Measurements from ENCODE around the gene SYNGR3.

The SYNGR3 gene

DNA sequence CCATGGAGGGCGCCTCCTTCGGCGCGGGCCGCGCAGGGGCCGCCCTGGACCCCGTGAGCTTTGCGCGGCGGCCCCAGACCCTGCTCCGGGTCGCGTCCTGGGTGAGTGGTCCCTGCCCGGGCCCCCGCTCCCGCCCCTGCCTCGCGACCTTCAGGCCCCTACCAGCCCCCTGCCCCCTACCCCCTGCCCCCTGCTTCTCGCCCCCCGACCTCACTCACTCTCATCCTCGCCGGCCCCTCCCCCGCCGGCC lies 256 bp downstream of the SYNGR3 start:
- Histone ChIP-seq H3K4me3 (ENCODE audit: insufficient read depth, low read length, poor library complexity, severe bottlenecking) (no peak overlapping the region), H3K27ac (ENCODE audit: low read depth, low read length) (no peak overlapping the region), H3K9ac (ENCODE audit: low read length) (no peak overlapping the region)

DNA sequence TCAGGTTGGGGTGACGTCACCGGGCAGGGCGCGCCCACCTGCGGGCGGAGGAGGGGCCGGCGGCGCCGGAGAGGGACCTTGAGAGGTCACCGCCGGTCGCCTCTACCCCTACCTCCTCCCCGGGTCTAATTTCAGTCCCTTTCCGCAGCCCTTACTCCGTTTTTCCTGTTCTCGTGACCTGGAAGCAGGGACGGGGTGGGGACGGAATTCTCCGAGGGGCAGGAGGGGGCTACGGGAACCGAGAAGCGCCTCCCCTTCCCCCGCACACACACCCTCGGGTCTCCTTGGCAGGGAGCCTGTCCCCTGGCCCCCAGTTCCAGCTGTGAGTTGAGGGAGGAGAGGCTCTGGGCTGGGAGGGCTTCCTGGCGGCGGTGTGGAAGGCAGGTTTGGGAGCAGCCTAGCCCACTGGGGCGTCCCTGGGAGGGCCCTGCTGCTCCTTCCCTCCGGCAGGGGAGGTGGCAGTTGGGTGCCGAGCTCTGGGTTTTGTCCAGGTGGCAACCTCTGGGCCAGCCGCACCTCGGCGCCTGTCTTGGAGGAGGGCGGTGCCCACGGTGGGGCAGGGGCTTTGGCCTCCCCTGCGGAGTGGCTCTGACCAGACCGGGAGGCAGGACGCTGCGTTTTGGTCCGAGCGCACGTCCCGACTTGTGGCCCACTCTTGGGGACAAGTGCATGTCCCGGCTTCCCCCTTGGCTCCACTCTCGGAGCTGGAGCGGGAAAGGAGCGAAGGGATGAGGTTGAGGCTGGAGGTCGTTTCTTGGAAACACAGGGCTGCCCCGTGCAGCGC lies 773 bp downstream of the SYNGR3 start:
- Histone ChIP-seq H3K9ac (ENCODE audit: low read length) (peak overlapping the region; percentile 5; the same call in 1 of the 2 replicates), H3K27me3 (ENCODE audit: low read length) (no peaks in the 10 kb centered on the region), H2AFZ (ENCODE audit: low read depth, low read length, severe bottlenecking) (no peak overlapping the region), H3K4me2 (ENCODE audit: low read depth, low read length, poor library complexity, severe bottlenecking) (peak overlapping the region; percentile 40), H4K20me1 (ENCODE audit: low read depth, low read length) (no peaks in the 10 kb centered on the region), H3K4me3 (ENCODE audit: insufficient read depth, low read length, poor library complexity, severe bottlenecking) (peak overlapping the region; percentile 17), H3F3A (ENCODE audit: insufficient read depth) (peaks cover 10% of the 10 kb centered on the region), H3K27ac (ENCODE audit: low read depth, low read length) (no peak overlapping the region), H3K9me3 (ENCODE audit: insufficient read depth, low read length) (no peaks in the 10 kb centered on the region), H3K36me3 (ENCODE audit: low read length) (no peaks in the 10 kb centered on the region), H3K79me2 (ENCODE audit: insufficient read depth, low read length) (no peaks in the 10 kb centered on the region), H3K9me2 (replicated peaks; ENCODE audit: insufficient read depth, low read length) (no peaks in the 10 kb centered on the region)
- 0 out of 2 replicates have a peak, but pooled peaks have one; percentile 42 for TF ChIP-seq EZH2phosphoT487 (conservative IDR thresholded peaks at IDR 0.05; ENCODE audit: low read length)
- TF ChIP-seq, protein P1, sequence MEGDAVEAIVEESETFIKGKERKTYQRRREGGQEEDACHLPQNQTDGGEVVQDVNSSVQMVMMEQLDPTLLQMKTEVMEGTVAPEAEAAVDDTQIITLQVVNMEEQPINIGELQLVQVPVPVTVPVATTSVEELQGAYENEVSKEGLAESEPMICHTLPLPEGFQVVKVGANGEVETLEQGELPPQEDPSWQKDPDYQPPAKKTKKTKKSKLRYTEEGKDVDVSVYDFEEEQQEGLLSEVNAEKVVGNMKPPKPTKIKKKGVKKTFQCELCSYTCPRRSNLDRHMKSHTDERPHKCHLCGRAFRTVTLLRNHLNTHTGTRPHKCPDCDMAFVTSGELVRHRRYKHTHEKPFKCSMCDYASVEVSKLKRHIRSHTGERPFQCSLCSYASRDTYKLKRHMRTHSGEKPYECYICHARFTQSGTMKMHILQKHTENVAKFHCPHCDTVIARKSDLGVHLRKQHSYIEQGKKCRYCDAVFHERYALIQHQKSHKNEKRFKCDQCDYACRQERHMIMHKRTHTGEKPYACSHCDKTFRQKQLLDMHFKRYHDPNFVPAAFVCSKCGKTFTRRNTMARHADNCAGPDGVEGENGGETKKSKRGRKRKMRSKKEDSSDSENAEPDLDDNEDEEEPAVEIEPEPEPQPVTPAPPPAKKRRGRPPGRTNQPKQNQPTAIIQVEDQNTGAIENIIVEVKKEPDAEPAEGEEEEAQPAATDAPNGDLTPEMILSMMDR (IDR thresholded peaks at IDR 0.05; ENCODE audit: insufficient read depth, low read length, poor library complexity, severe bottlenecking), result no peak

More for the DNA sequence above, 256 bp downstream of the SYNGR3 start:
- Histone ChIP-seq H3K9me2 (replicated peaks; ENCODE audit: insufficient read depth, low read length) (no peaks in the 10 kb centered on the region), H3K9me3 (ENCODE audit: insufficient read depth, low read length) (no peaks in the 10 kb centered on the region), H3K79me2 (ENCODE audit: insufficient read depth, low read length) (no peaks in the 10 kb centered on the region), H3K36me3 (ENCODE audit: low read length) (no peaks in the 10 kb centered on the region), H4K20me1 (ENCODE audit: low read depth, low read length) (no peaks in the 10 kb centered on the region), H3F3A (ENCODE audit: insufficient read depth) (peaks cover 10% of the 10 kb centered on the region), H3K4me2 (ENCODE audit: low read depth, low read length, poor library complexity, severe bottlenecking) (no peak overlapping the region), H3K27me3 (ENCODE audit: low read length) (no peaks in the 10 kb centered on the region), H2AFZ (ENCODE audit: low read depth, low read length, severe bottlenecking) (no peak overlapping the region)
- no peak for TF ChIP-seq EZH2phosphoT487 (conservative IDR thresholded peaks at IDR 0.05; ENCODE audit: low read length)
- TF ChIP-seq, protein P1 (IDR thresholded peaks at IDR 0.05; ENCODE audit: insufficient read depth, low read length, poor library complexity, severe bottlenecking), result no peak

GRCh38 chr16:1991135-1991551 lies 1.4 kb downstream of the SYNGR3 start:
- no peaks in the 10 kb centered on the region for H3K9me2 ChIP-seq (replicated peaks; ENCODE audit: insufficient read depth, low read length)
- TF ChIP-seq, protein P1 (IDR thresholded peaks at IDR 0.05; ENCODE audit: insufficient read depth, low read length, poor library complexity, severe bottlenecking), result no peak
- no peak for TF ChIP-seq EZH2phosphoT487 (conservative IDR thresholded peaks at IDR 0.05; ENCODE audit: low read length)
- no peak overlapping the region for H2AFZ ChIP-seq (ENCODE audit: low read depth, low read length, severe bottlenecking)
- H3K9me3 ChIP-seq (ENCODE audit: insufficient read depth, low read length), result no peaks in the 10 kb centered on the region
- no peak overlapping the region for H3K4me3 ChIP-seq (ENCODE audit: insufficient read depth, low read length, poor library complexity, severe bottlenecking)
- no peak overlapping the region for H3K27ac ChIP-seq (ENCODE audit: low read depth, low read length)
- H3K4me2 ChIP-seq (ENCODE audit: low read depth, low read length, poor library complexity, severe bottlenecking), result peak overlapping the region; percentile 40
- no peaks in the 10 kb centered on the region for H3K36me3 ChIP-seq (ENCODE audit: low read length)
- H3K27me3 ChIP-seq (ENCODE audit: low read length), result no peaks in the 10 kb centered on the region
- no peaks in the 10 kb centered on the region for H4K20me1 ChIP-seq (ENCODE audit: low read depth, low read length)
- H3K9ac ChIP-seq (ENCODE audit: low read length), result no peak overlapping the region
- peaks cover 10% of the 10 kb centered on the region for H3F3A ChIP-seq (ENCODE audit: insufficient read depth)
- H3K79me2 ChIP-seq (ENCODE audit: insufficient read depth, low read length), result no peaks in the 10 kb centered on the region

Data from SU-DHL-6 (cell line).